Jurkat, Clone E6-1 (cell line): ENCODE measurements around the gene KCTD3. TPM values are rescaled to one million over a fixed set of nuclear protein-coding genes. Genes with fewer than 3 reads are reported as not detected.

Source experiments
- DNase-seq: peaks from one replicate; pipeline ENCODE4 v3.0.0-alpha.2; 2011; ENCODE audit warnings: low read depth, low spot score
- H3K4me3 ChIP-seq: 2 replicates; pipeline ENCODE4 v1.5.1; 2011; ENCODE audit warnings: mild to moderate bottlenecking, low read length, control low read depth, moderate library complexity
- polyA plus RNA-seq: library from polyadenylated mRNA; unstranded; fragments of >200 nt; gene quantifications from one replicate; pipeline ENCODE4 v1.2.1, GENCODE V29; 2012; ENCODE audit warnings: missing spikeins; ENCODE audit not compliant: insufficient read length, insufficient read depth

The KCTD3 gene
- polyA plus RNA-seq = 15.0 TPM

GRCh38 chr1:215566556-215567490, at the start of gene KCTD3:
TSS of gene KCTD3 (plus strand) at chr1:215567304. CDS start at chr1:215567686, 382 bp downstream.
- H3K4me3 ChIP-seq = peak within 1 kb of the TSS; percentile 74
- DNase-seq = peak; percentile 48

GRCh38 chr1:215517441-215517891, 49.6 kb upstream of the KCTD3 start:
- DNase-seq = no peak
- H3K4me3 ChIP-seq = no peak overlapping the region

- no peak overlapping the region for H3K4me3 ChIP-seq
- DNase-seq = no peak
Measured at GRCh38 chr1:215518594-215518993, 48.5 kb upstream of the KCTD3 start.

GRCh38 chr1:215521279-215521678, 45.8 kb upstream of the KCTD3 start:
- DNase-seq = no peak
- no peak overlapping the region for H3K4me3 ChIP-seq

GRCh38 chr1:215523128-215523861, 43.8 kb upstream of the KCTD3 start:
- H3K4me3 ChIP-seq = no peak overlapping the region
- DNase-seq = no peak

GRCh38 chr1:215523906-215524305, 43.2 kb upstream of the KCTD3 start:
- no peak overlapping the region for H3K4me3 ChIP-seq
- DNase-seq = no peak

- H3K4me3 ChIP-seq = no peak overlapping the region
- DNase-seq = peak; percentile 59
Measured at GRCh38 chr1:215526147-215526845, 40.8 kb upstream of the KCTD3 start.

GRCh38 chr1:215526846-215527151, 40.3 kb upstream of the KCTD3 start:
- no peak for DNase-seq
- H3K4me3 ChIP-seq = no peak overlapping the region

GRCh38 chr1:215529111-215529510, 38.0 kb upstream of the KCTD3 start:
- DNase-seq = no peak
- no peak overlapping the region for H3K4me3 ChIP-seq

GRCh38 chr1:215529571-215529970, 37.5 kb upstream of the KCTD3 start:
- DNase-seq = no peak
- H3K4me3 ChIP-seq = no peak overlapping the region

- peak; percentile 11 for DNase-seq
- H3K4me3 ChIP-seq = no peak overlapping the region
Measured at GRCh38 chr1:215530401-215530984, 36.6 kb upstream of the KCTD3 start.

GRCh38 chr1:215539803-215540570, 27.1 kb upstream of the KCTD3 start:
- DNase-seq = no peak
- H3K4me3 ChIP-seq = no peak overlapping the region

GRCh38 chr1:215542301-215542700, 24.8 kb upstream of the KCTD3 start:
- H3K4me3 ChIP-seq = no peak overlapping the region
- DNase-seq = no peak

- no peak overlapping the region for H3K4me3 ChIP-seq
Measured at GRCh38 chr1:215543191-215543606, 23.9 kb upstream of the KCTD3 start.

GRCh38 chr1:215543806-215544205, 23.3 kb upstream of the KCTD3 start:
- no peak for DNase-seq
- H3K4me3 ChIP-seq = no peak overlapping the region

More at GRCh38 chr1:215543191-215543606, 23.9 kb upstream of the KCTD3 start:
- DNase-seq = no peak

GRCh38 chr1:215544566-215544965, 22.5 kb upstream of the KCTD3 start:
- H3K4me3 ChIP-seq = no peak overlapping the region
- DNase-seq = no peak

GRCh38 chr1:215545096-215545495, 22.0 kb upstream of the KCTD3 start:
- DNase-seq = no peak
- no peak overlapping the region for H3K4me3 ChIP-seq

- no peak for DNase-seq
- no peak overlapping the region for H3K4me3 ChIP-seq
Measured at GRCh38 chr1:215547011-215547410, 20.1 kb upstream of the KCTD3 start.
